HG03108 (cell line): ENCODE data around the gene PPEF1.
A peak's percentile ranks its signal among the peaks of the same experiment; 100 is the strongest.

Experiments used
- ATAC-seq: cut with Tn5 transposase; IDR thresholded peaks from one replicate; pipeline ENCODE4 v1.9.1; 2021; ENCODE audit warnings: moderate library complexity; ENCODE audit not compliant: unreplicated experiment

PPEF1 gene, protein sequence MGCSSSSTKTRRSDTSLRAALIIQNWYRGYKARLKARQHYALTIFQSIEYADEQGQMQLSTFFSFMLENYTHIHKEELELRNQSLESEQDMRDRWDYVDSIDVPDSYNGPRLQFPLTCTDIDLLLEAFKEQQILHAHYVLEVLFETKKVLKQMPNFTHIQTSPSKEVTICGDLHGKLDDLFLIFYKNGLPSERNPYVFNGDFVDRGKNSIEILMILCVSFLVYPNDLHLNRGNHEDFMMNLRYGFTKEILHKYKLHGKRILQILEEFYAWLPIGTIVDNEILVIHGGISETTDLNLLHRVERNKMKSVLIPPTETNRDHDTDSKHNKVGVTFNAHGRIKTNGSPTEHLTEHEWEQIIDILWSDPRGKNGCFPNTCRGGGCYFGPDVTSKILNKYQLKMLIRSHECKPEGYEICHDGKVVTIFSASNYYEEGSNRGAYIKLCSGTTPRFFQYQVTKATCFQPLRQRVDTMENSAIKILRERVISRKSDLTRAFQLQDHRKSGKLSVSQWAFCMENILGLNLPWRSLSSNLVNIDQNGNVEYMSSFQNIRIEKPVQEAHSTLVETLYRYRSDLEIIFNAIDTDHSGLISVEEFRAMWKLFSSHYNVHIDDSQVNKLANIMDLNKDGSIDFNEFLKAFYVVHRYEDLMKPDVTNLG

DNA sequence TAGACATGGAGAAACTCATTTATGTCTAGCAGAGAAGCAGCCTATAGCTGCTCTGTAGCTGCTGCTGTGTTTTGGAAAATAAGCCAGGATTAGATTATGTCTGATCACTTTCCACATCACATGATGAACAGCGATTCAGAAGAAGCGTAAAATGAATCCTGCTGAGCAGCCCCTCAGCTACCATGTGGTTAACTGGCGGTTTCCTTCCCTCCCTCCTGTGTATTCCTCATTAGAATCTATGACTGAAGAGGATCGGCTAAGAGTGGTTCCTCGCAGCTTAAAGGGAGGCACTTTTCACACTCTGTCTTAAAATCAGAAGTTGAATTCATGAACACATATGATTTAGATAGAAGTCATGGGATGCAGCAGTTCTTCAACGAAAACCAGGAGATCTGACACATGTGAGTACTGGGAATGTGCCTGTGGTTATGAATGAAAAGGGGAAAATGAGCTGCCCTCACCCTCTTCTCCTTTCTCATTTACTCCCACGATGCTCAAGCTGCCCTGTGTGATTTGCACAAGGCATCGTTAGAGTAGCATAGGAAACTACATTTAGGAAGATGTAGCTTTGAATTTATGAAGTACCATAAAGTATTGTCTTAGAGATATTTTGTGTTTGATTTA lies at the start of gene PPEF1:
Gene PPEF1, plus strand, starts transcription at position 220 of the 624 bp plus-strand sequence. Its CDS starts 136 bp downstream, at position 356.
- no peak for ATAC-seq

DNA sequence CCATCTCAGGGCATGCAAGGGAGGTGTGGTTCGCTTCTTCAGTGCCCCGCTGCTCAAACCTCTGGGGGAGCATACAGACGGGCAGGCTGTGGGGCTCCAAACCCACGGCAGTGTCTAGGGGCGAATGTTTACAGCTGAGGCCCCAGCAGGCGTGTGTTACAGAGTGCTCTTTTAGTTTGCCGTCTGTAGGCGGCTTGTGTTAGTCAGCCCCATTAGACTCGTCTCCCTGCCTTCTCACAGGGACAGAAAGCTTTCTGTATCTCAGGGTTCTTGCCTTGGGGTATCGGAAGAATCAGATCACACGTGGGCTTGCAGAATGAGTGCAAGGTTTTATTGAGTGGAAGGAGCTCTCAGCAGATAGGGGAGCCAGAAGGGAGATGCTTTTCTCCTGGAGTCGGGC lies 46.2 kb upstream of the PPEF1 start:
- no peak for ATAC-seq

DNA sequence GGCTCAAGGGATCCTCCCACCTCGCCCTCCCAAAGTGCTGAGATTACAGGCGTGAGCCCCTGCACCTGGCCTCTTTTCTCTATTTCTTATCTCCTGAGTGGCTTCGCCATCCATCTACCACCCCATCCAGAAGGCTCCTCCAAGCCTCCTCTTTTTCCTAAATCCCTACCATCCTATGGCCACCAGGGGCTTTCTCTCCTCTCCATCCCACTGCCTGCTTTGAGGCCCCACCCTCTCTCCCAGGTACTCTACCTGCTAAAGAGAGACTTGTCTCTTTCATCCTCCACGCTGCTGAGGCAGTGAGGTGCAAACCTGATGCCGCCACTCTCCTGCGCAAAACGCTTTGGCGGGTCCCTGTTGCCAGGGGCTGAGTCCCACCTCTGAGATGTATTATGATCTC lies 42.5 kb upstream of the PPEF1 start:
- ATAC-seq = no peak

DNA sequence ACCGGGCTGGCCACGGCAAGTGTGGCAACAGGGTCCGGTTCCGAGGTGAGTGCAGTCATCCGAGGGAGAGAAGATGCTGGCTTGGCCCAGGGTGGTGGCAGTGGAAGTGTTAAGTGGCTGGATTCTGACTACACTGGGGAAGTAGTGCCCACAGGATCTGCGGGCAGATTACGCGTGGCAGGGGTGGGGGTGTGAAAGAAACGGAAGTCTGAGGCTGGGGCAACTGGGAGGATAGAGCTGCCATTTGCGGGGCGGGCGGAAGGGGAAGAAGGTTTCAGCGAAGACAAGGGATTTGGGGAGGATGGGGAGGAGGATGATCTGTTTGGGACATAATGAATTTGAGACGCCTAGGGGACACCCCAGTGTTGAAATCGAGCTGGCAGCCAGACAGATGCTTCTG lies 40.8 kb upstream of the PPEF1 start:
- ATAC-seq = no peak

DNA sequence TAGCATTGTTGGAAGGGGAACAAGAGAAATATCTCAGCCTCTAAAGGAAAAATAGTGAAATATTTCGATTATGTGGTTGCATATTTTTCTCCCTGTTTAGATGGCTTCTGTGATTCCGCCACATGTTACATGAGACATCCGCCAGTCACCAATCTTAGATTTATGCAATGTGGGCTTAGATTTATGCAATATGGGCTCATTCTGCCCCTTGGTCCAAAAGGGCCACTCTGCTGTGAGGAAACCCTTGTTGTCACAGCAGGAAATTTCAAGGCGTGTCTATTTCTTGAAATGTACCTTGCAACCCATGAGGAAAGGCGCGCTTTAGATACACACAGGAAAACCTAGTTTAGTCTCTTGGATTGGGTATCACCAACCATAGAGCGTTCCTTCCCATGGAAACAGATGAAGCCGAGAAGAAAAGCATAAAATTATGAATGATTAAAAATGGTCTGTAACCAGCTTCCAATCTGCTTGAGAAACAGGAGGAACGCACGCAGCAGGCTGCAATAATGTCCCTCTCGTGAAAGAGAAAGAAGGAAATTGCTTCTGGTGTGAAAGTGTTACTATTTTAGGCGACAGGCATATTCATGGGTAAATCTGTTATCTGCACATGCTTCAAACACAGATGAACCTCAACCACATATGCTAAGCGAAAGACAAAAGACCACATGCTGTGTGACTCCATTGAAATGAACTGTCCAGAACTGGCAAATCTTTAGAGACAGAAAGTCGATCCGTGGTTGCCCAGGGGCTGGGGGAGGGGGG lies 39.2 kb upstream of the PPEF1 start:
- no peak for ATAC-seq

DNA sequence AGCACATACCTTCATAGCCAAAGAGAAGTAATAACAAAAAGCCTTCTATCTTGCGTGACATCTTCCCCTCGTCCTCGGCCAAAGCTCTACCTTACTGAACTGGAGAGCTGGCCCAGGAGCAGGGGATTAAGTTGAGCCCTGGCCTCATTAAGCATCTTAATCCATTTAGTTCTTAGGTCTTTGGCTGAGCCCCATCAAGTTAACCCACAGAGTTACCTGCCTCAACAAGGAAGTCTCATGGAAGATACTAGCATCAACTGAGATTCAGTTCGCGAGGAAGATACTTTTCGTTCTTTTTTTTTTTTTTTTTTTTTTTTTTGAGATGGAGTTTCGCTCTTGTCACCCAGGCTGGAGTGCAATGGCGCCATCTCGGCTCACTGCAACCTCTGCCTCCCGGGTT lies 35.4 kb upstream of the PPEF1 start, which contains the start of gene RS1:
Gene RS1, minus strand, starts transcription at position 101 of the 400 bp plus-strand sequence. Its CDS starts 40 bp downstream, at position 61.
- ATAC-seq = no peak

DNA sequence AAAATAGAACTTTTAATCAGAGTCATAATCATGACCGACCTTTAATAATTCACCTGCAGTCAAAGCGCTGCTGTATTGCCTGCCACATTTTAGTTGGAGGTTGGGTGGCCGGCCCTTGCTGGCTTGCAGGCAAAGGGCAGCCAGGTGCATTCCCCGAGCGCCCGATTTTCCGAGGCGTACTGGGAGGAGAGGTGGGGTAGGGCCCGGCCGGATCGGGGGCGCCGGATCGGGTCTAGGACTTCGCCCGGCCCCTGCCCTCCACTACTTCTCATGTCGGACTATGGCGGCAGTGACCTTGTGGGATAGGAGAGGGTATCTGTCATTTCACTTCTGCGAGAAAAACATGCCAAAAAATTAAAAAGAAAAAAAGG lies 33.0 kb upstream of the PPEF1 start:
- ATAC-seq = peak; percentile 29

DNA sequence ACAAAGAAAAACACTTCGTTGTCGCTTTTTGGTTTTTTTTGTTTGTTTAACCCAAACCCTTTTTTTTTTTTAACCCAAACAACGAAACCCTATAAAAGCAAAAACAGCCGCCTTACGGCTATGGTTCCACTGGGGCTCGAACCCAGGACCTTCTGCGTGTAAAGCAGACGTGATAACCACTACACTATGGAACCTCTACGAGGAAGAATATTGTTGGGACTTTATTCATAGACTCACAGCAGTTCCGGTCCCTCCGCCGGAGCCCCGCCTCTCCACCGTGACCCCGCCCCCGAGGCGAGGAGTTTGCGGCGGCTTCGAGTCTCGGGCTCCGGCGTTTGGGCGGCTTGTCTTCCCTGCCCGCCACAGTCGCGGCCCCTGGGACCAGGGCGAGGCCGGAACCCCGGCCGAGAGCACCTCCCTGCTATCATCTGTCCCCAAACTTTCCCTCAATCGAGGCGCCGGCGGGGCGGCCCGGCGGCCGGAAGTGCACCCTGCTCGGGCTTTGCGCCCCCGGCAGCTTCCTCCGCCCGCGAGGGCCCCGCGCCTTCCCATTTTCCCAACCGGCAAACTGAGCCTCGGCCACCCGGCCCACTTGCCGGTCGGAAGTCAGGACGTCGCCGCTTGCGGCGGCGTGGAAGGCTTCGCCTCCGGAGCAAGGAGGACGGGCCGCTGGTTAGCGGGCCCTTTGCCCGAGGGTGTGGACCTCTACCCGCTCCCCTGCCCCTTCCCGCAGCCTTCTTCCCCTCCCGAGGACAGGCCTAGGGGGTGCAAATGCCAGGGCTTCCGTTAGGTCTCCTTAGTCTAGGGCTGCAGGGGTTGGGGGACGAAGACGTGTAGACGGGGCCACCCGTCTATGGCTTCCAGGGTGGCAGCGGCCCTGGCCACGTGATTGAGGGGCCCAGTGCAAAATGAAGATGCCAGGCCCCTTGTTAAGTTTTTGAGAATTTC lies 32.4 kb upstream of the PPEF1 start:
- ATAC-seq = peak; percentile 74

DNA sequence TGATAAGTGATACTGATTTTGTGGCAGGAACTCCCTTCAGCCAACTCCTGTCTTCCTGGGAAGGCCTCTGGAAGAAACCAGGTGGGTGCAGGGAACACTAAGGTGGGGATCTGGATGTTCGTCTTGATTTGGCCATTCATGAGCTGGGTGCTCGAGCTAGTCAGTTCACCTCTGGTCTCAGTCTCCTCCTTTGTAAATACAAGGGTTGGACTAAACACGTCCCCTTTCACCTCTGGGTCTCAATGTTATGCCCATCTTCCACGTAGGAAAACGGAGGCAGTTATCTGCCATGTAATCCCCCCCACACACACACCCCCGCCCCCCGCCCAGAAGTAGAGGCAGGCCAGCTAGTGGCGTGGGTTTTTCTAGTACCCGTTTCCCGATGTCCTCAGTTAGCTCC lies 31.4 kb upstream of the PPEF1 start:
- ATAC-seq = no peak

DNA sequence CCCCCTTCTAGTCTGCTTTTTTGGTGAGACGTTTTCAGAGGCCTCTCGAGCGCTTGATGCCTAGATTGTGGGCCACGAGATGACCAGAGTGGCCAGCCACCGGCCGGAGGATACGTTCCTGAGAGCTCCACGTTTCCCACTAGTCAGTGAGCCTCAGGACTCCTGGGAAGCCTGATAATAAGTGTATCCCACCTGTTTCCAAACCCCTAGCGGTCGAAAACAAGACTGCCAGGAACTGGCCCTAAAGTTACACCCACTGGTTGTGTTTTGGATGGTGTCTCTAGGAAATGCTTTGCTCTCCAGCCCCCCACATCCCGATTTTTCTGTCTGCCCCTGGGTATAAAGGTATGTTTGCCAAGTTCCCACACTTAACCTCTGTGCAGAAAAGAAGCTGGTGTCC lies 31.0 kb upstream of the PPEF1 start:
- ATAC-seq = no peak

DNA sequence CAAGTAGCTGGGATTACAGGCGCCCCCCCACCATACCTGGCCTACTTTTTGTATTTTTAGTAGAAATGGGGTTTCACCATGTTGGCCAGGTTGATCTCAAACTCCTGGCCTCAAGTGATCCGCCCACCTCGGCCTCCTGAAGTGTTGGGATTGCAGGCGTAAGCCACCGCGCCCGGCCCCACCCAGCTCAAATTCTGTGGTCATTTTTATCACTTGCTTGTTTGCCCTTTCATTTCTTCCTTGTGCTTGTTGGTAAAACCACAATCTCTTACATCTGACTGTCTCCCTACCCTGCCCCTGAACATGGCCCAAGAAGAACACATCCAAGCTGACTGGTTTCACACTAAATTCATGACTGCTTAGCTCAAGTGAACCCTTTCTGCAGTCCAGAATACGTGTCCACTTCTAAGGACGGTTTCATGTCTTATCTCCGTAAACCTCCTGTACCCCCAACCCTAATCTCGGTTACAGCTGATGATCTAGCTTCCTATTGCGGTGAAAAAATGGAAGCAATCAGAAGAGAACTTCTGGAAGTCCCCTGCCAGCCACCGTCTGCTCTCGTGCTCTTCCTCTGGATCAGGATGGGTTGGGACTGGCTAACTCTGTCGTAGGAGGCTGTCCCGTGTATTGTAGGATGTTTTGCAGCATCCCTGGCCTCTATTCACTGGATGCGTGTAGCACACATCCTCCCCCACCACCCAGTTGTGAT lies 30.1 kb upstream of the PPEF1 start:
- no peak for ATAC-seq

DNA sequence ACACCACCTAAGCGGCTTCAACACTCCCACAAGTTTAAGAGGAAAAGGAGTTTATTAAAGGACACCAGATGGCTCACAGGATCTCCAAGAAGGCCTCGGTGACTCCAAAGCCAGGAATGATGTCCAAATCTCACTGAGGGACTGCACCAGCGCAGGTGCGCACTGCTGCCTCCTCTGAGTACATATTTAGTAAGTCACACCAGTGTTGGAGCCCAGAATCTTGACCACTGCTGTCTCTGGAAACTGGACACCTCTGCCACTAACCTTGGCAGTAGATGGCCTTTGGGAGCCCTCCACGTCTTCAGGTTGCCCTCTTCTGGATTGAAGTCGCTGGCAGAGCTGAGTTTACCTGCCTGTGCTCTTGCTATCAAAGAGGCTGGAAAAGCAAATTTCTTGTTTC lies 25.4 kb upstream of the PPEF1 start:
- ATAC-seq = no peak

DNA sequence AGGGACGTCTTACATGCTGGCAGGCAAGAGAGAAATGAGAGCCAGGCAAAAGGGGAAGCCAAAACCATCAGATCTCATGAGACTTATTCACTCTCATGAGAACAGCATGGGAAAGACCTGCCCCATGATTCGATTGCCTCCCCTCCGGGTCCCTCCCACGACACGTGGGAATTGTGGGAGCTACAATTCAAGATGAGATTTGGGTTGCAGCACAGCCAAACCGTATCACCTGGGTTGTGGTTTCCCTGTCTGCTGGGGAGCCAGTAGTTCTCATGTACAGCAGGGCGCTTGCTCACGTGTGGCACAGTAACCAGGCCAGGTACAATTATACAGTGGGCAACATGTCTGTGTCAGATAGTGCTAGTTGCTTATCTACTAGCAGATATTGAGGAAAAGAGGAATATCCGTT lies 24.5 kb upstream of the PPEF1 start:
- ATAC-seq = no peak

DNA sequence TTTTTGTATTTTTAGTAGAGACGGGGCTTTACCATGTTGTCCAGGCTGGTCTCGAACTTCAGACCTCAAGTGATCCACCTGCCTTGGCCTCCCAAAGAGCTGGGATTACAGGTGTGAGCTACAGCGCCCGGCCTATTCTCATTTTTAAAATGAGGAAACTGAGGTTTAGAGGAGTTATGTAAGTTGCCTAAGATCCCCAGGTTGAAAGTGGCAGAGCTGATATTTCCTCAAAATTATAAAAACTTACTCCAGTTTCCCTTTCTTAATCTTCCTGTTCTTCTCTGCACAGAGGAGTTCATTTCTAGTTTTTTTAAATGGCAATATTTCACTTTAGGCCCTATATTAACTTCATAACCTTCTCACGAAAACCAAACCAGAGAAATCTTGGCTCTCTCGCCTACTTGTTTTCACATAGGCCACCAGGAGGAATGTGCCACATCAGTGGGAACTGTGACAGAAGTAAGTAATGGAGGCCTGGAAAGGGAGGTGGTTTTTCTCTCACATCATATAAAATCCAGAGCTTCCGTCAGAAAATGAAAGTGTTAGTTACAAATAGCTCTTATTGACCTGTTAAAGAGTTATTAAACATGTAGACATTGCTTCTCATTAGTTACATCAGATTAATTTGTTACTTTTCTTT lies 19.5 kb upstream of the PPEF1 start:
- ATAC-seq = no peak

DNA sequence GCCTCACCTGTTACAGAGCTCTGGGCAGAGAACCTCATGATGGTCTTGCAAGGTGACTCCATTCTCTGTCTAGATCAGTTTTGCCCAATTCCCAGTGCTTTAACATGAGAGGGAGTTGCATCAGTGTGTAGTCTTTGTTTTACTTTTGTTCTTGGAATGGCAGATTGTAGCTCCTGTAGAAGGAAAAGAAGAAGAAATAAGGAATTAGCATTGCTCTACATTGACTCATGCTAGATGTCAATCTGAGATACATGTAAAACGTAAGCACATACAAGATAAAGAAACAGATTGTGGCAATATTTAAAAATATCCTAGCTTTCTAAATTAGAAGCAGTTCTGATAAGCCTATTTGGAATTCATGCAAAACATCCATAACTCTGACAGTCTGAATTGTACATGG lies 16.0 kb upstream of the PPEF1 start:
- no peak for ATAC-seq

DNA sequence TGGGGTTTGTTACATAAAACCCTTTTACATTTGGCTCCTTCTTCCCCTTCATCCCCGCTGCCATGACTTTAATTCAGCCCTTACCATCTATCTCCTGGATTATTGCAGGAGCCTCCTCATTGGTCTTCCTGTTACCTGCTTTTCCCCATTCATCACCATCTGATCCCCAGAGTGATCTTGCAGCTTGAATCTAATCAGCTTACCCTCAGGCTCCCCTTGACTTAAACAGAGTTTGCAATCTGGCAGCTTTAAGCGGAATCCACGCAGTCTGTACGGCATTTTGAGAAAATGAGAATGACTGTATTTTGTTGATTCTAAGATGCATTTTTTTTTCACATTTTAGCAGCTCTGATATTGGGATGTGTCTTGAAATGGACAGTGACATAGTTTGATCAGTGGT lies 14.9 kb upstream of the PPEF1 start:
- ATAC-seq = no peak

DNA sequence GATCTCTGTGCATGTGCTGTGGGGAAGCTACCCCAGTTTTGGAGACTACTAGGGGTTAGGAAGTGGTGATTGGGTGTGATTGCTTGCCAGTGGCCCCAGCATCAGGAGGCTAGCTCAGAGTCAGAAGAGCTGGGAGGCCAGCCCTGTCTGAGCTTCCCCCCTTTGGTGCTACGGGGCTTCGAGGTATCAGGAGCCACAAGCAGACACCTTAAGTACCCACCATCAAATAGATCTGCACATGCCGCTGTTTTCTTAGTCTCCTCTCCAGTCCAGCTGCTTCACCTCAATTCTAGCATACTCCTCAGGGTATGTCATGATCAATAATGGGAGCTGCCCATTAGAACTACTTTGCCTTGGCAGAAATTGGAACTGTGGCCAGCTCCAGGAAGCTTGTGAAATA lies 10.8 kb upstream of the PPEF1 start:
- no peak for ATAC-seq

DNA sequence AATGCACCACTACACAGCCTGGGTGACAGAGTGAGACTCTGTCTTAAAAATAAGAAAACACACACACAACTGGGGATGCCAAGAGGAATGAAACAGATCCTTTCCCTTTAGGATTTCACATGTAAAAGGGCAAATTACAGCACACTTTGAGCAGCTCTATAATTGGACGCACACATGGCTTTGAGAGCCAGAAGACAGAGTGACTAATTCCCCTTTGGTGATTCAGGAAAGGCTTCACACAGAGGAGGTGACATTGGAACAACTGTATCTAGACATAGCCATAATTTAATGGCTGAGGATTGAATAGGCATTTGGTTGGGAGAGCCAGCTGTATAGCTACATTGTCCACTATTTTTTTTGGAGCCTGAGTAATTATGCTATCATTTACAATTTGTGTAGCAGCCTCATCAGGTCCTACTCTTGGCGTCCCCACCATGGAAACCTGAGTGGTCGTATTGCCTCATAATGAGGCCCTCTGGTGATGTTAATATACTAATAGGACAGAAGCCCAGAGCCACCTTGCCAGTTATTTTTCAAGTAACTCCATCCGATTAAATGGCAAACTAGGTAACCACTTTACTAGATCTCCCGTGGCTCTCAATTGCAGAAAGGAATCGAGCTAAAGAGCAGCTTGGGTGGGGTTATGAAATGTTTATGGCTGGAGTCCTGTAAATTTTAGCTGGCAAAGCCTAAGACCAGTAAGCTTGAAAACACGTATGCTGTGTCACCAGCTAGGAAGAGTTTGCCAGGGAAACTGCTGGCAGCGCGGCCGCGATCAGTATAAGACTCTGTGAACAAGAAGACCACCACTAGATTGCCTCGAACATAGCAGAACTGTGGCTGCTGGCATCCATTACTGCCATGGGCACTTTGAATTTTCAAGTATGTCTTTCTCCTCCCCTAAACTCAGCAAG lies 8.5 kb upstream of the PPEF1 start:
- ATAC-seq = no peak
